Right renal cortex interstitium (tissue), 3 donors: Measurements from ENCODE around the gene ENOSF1. TPM values are rescaled to one million over a fixed set of nuclear protein-coding genes. Genes with fewer than 3 reads are reported as not detected.

Source experiments
- DNase-seq, 3 donors: peaks; one replicate each; pipeline ENCODE4 v3.0.0-alpha.2; 2013; ENCODE audit warnings: low read depth in 3 of 3, low spot score in 2 of 3
- polyA plus RNA-seq, 3 donors: library from polyadenylated mRNA; unstranded; fragments of 120-200 nt; gene quantifications; one replicate each; pipeline ENCODE4 v1.2.1, GENCODE V29; 2013; ENCODE audit not compliant: insufficient read length in 3 of 3

ENOSF1 gene
- polyA plus RNA-seq, 3 donors, result 69.8 to 72.7 (median 69.8) TPM

DNA sequence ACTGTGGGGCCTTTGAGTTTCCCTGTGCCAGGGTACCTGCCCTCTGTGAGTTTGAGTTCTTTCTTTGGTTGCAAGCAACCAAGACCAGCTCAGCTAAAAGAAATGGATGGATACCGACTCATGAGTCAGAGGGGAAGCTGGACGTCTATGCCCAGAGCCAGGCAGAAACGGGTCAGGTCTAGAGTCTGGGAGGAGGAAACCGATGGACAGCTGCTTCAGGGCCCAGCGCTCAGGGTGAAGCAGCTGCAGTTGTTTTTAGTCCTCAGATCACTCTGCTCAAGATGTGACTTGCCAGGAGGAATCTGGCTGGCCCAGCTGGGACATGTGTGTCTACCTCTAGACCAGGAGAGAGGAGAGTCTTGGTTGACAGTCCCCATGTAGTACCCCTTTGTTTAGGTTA is 65.1 kb downstream of the ENOSF1 start:
- DNase-seq, result no peak

DNA sequence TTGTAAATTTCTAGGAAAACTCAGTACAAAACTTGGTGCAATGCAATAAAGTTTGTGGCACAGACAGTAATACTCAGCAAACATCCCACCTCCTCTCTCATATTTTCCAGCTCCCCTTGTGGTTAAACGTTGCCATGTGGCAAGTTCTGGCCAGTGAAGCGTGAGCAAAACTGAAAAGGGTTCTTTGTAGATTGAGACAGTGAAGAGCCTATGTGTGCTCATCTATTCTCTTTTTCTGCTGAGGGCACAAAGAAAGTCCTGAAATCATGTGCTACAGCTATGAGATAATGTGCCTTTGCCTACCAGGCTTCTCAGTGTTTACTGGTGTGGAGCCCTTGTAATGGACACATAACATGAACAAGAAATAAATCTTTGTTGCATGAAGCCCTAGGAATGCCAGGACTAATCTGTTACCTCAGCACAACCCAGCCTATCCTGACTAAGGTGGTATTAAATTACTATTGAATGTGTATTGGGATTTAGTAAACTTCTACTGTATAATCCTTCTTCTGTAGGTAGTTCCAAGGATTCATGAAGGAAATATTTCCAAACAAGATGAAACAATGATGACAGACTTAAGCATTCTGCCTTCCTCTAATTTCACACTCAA is 67.9 kb downstream of the ENOSF1 start:
- no peak for DNase-seq

DNA sequence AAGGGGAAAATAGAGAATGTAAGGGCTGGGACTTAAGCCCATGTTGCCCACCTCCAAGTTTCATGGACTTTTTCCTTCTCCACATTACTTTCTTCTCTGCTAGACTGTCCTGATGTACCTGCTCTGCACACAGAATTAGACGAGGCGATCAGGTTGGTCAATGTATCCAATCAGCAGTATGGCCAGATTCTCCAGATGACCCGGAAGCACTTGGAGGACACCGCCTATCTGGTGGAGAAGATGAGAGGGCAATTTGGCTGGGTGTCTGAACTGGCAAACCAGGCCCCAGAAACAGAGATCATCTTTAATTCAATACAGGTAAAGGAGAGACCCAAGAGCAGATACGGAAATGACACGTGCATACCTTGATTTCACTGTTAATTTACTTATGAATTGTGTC is 71.2 kb downstream of the ENOSF1 start:
- DNase-seq, result no peak

DNA sequence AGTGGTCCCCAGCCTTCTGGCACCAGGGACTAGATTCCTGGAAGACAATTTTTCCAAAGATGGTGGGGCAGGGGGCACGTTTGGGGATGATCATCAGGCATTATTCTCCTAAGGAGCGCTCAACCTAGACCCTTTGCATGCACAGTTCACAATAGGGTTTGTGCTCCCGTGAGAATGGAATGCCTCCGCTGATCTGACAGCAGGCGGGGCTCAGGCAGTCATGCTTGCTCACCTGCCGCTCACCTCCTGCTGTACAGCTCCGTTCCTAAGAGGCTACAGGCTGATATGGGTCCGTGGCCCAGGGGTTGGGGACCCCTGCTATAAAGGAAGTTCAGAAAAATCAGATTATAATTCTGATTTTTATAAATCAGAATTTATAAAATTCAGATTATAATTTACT is 77.3 kb downstream of the ENOSF1 start:
- no peak for DNase-seq

DNA sequence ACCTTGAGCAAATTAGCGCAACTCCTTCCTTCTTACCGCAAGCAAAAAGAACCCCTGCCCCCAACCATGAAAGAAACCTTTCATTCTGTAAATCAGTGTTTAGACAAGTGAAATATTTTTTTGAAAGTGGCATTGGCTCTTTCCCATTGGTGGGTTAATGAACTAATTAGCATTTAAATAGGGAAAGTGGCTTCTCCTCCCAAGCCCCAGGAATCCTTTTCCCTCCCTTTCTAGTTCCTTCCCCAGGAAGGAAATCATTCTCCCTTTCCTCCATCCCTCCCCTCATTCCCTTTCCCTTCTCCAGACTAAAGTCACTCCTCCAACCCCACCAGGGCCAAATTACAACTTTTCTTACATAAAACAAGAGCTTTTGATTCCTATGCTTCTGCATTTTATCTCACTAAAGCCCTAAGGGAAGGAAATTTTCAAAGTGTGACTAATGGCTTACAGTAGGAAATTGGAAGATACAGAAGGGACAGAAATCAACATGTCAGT is 77.8 kb downstream of the ENOSF1 start:
- no peak for DNase-seq

DNA sequence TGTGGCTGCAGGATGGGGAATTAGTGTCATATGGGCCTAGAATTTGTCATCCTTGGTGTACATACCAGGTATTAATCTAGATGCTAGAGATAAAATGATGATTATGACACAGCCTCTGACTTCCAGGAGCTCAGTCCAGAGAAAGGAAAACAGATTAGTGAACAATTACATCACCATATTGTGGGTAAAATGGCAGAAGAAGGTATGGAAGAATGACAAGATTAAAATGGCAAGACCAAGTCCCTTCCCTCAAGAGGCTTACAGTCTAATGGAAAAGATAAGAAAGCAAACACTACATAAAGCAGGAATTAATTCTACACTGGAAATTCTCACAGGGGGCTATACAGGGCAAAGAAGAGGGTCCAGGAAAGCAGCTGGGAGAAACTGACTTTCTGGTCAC is 80.9 kb downstream of the ENOSF1 start:
- no peak for DNase-seq

DNA sequence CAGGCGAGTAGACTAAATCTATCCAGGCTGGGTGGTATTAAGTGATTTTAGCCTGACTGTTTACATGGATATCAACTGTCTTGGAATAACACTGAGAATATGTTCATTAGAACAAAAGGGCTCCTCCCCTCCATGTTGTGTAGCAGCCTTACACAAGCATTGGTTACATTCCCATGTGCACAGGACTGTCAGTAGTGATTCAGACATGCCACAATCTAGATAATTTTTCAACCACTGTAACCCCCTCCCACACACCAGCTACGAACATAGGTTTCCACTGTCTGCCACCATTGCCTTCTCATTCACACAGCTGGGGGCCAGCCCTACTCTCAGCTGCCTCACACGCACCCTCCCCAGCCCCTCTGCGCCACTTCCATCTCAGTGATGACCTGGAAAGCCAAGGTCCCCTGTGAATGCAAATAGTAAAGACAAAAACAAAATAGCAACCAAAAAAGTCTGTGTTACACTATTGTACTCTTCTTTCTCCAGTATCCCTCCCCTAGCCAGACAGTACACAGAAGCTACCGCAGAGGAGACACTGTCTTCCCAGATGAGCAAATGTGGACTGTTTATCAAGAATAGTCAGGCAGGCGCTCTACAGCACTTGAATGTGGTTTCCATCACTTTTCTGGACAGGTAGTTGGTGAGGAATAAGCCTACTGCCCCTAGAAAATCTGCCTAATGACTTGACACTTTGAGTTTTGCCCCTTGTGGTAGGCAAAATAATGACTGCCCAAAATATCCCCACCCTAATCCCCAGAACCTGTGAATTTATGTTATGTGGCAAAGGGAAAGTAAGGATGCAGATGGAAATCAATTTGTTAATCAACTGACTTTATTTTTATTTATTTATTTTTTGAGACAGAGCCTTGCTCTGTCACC is 82.9 kb downstream of the ENOSF1 start:
- DNase-seq, result no peak

DNA sequence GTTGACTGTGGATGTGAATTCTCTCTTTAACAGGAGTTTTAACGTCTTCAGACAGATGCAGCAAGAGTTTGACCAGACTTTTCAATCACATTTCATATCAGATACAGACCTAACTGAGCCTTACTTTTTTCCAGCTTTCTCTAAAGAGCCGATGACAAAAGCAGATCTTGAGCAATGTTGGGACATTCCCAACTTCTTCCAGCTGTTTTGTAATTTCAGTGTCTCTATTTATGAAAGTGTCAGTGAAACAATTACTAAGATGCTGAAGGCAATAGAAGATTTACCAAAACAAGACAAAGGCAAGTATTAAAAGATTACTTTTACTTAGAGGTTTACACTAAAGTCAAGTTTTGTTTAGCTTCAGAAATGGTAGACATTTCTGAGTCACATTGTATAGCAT is 85.2 kb downstream of the ENOSF1 start:
- DNase-seq, result no peak

DNA sequence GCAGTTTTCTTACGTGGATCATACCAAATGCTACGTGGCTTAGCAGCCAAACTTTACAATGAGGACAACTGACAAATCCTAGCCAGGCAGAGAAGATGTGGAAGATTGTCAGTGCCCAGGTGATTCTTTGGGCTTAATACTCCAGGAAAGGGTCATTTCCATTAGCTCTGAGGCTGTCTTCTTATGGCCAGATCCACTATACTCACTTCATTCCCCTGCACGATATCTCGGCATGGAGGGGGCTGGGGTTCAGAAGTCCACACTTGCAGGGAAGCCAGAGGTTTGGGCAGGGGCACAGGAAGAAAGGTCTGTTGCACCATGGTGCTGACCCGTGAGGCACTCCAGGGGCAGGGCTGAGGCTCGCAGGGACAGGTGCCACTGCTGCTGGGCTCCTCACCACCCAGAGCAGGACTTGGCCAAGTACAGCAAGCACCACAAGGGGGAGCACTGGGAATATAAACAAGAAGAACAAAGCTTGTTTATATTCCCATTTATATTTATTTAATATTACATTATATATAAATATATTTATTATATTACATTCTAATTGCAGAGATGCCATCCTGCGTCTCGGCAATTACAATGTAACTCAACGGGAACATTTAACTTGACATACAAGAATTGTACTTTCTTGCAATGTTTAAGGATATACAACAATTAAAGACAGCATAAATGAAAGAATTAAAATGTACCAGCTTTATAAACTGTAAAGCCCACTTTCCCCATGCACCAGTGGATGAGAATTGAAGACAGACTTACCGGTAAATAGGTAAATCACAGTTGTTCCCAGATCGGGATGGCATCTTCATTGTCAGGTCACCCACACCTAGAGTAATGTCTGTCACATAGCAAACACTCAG is 88.4 kb downstream of the ENOSF1 start:
- no peak for DNase-seq

DNA sequence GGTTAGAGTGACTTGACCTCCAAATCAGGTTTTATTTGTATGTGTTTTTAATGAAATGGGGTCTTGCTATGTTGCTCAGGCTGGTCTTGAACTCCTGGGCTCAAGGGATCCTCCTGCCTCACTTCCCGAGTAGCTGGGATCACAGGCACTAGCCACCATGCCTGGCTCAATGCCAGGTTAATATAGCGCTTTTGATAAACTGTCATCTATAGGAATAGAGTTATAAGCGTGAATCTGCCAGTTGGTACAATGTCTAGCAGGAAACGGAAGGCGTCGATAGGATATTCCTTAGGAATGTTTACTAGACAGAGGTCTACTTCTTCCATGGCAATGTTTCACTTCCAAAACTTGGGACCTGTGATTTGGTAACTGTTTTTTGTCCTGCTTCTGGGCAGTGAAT is 90.1 kb downstream of the ENOSF1 start:
- DNase-seq, result no peak

DNA sequence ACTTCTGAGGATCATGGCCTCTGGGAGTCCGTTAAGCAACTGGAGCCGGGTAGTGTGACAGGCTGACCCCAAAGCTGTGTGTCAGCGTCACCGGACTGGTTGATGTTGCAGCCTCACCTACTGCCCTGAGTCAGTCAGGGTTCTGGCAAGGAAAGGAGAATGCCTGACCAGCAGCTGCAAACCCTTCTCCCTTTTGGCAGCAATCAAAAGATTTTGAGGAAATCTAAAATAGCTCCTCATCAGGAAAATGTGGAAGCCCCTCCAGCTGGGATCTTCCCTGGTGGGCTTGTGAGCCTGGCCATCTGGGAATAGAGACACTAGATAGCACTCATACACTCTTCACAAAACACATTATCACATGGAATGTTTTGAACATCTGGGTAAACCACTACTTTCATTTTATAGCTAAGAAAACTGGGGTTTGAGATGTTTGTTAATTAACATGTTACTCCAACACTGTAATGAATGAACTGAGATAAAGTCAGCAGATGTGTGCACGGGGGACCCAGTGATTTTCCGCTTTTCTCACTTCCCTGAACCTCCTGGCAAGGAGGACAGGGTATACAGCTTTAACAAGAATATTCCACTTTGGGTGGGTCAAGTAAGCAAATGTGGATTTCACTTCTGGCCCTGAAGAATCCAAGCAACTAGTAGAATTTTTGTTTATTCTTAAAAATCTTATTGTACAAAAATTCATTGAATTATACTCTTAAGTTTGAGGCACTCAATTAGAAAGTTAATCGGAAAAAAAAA is 91.0 kb downstream of the ENOSF1 start:
- DNase-seq, result no peak

Other genes with a start within 250 kb of the ENOSF1 start
- gene COLEC12, start 211.9 kb downstream of the ENOSF1 start, polyA plus RNA-seq, result 10 to 100 TPM; 23.3 to 30.4 (median 27.9) TPM
- not detected for gene CETN1, start 132.2 kb downstream of the ENOSF1 start, polyA plus RNA-seq
- 10 to 100 TPM in 2 of 3 donors, 1 to 10 TPM in 1; 6.5 to 16.5 (median 14.2) TPM for gene CLUL1, start 115.6 kb downstream of the ENOSF1 start, polyA plus RNA-seq
- 100 to 1,000 TPM; 114 to 136 (median 119) TPM for gene TYMS, start 55.0 kb downstream of the ENOSF1 start, polyA plus RNA-seq
- 10 to 100 TPM; 72.4 to 74.5 (median 74.2) TPM for gene YES1, start 99.6 kb upstream of the ENOSF1 start, polyA plus RNA-seq
- gene ADCYAP1, start 192.2 kb upstream of the ENOSF1 start, polyA plus RNA-seq, result under 1 TPM; 0.12 to 0.24 (median 0.14) TPM